ENCODE results near the gene ABHD8. TPM values are rescaled to one million over a fixed set of nuclear protein-coding genes. Genes with fewer than 3 reads are reported as not detected.

Gene ABHD8
- total RNA-seq, 2 donors from 2014 or later: 11.8 to 15.8 TPM

- H3K27me3 ChIP-seq: no peaks in the 10 kb centered on the region
- H3K4me3 ChIP-seq: peak overlapping the region; percentile 67 to 78
- peak overlapping the region; percentile 78 to 84 for H3K27ac ChIP-seq
- DNase-seq (ENCODE audit: low spot score): peak; percentile 76
- peaks cover 0 to 41% of the 10 kb centered on the region in 2 donors for H3K4me1 ChIP-seq
- no peaks in the 10 kb centered on the region for H3K9me3 ChIP-seq
- TF ChIP-seq CTCF (IDR thresholded peaks at IDR 0.05): no peak
- no peaks in the 10 kb centered on the region for H3K36me3 ChIP-seq
Observed at GRCh38 chr19:17243830-17244617, 59.2 kb downstream of the ABHD8 start.

GRCh38 chr19:17243211-17243829 is 59.9 kb downstream of the ABHD8 start:
- TF ChIP-seq CTCF (IDR thresholded peaks at IDR 0.05): no peak
- peak overlapping the region; percentile 78 to 84 for H3K27ac ChIP-seq
- DNase-seq (ENCODE audit: low spot score): no peak
- H3K9me3 ChIP-seq: no peaks in the 10 kb centered on the region
- peak overlapping the region; percentile 67 to 78 for H3K4me3 ChIP-seq
- H3K27me3 ChIP-seq: no peaks in the 10 kb centered on the region
- peaks cover 0 to 41% of the 10 kb centered on the region in 2 donors for H3K4me1 ChIP-seq
- peaks cover 2% of the 10 kb centered on the region for H3K36me3 ChIP-seq

- Histone ChIP-seq H3K27me3 (no peaks in the 10 kb centered on the region), H3K9me3 (no peaks in the 10 kb centered on the region), H3K27ac (peak overlapping the region; percentile 78 to 84), H3K4me3 (no peak overlapping the region), H3K4me1 (peaks cover 0 to 41% of the 10 kb centered on the region in 2 donors), H3K36me3 (peaks cover 9% of the 10 kb centered on the region)
- DNase-seq (ENCODE audit: low spot score): no peak
- TF ChIP-seq CTCF (IDR thresholded peaks at IDR 0.05): no peak
Observed at GRCh38 chr19:17242431-17243208, 60.6 kb downstream of the ABHD8 start.

Other genes with a start within 250 kb of the ABHD8 start
- gene HAUS8, start 228.0 kb downstream of the ABHD8 start, total RNA-seq: 1 to 10 TPM; 2.5 to 5.0 TPM
- gene MYO9B, start 227.6 kb downstream of the ABHD8 start, total RNA-seq: 10 to 100 TPM; 25.4 to 40.8 TPM
- 10 to 100 TPM; 17.5 to 18.4 TPM for gene USE1, start 88.1 kb downstream of the ABHD8 start, total RNA-seq
- gene OCEL1, start 77.2 kb downstream of the ABHD8 start, total RNA-seq: 1 to 10 TPM; 5.9 to 8.2 TPM
- gene NR2F6, start 57.5 kb downstream of the ABHD8 start, total RNA-seq: 10 to 100 TPM; 63.6 to 69.7 TPM
- 1 to 10 TPM; 4.3 to 6.6 TPM for gene USHBP1, start 38.7 kb downstream of the ABHD8 start, total RNA-seq
- 10 to 100 TPM; 67.9 to 71.7 TPM for gene BABAM1, start 36.0 kb downstream of the ABHD8 start, total RNA-seq
- under 1 TPM in 1 of 2 donors, not detected in 1; 0.51 TPM for gene ANKLE1, start 21.5 kb downstream of the ABHD8 start, total RNA-seq
- 100 to 1,000 TPM; 203 to 254 TPM for gene MRPL34, start 2.4 kb upstream of the ABHD8 start, total RNA-seq
- gene DDA1, start 6.1 kb upstream of the ABHD8 start, total RNA-seq: 10 to 100 TPM; 22.2 to 40.1 TPM
- gene ANO8, start 31.4 kb upstream of the ABHD8 start, total RNA-seq: 1 to 10 TPM; 4.2 to 5.2 TPM
- 10 to 100 TPM in 1 of 2 donors, 1 to 10 TPM in 1; 6.0 to 16.8 TPM for gene GTPBP3, start 34.1 kb upstream of the ABHD8 start, total RNA-seq
- 10 to 100 TPM; 48.3 to 83.7 TPM for gene PLVAP, start 73.9 kb upstream of the ABHD8 start, total RNA-seq
- not detected for gene CCDC194, start 90.8 kb upstream of the ABHD8 start, total RNA-seq
- 10 to 100 TPM; 32.1 to 35.3 TPM for gene BST2, start 102.2 kb upstream of the ABHD8 start, total RNA-seq
- 10 to 100 TPM; 24.8 to 39.0 TPM for gene MVB12A, start 116.6 kb upstream of the ABHD8 start, total RNA-seq
- under 1 TPM; 0.30 to 0.51 TPM for gene TMEM221, start 145.2 kb upstream of the ABHD8 start, total RNA-seq
- not detected for gene NXNL1, start 157.5 kb upstream of the ABHD8 start, total RNA-seq
- 10 to 100 TPM; 31.2 to 65.6 TPM for gene SLC27A1, start 167.1 kb upstream of the ABHD8 start, total RNA-seq
- 10 to 100 TPM; 20.4 to 35.9 TPM for gene PGLS, start 208.2 kb upstream of the ABHD8 start, total RNA-seq